ENCODE results near the gene ARL3. TPM values are rescaled to one million over a fixed set of nuclear protein-coding genes. Genes with fewer than 3 reads are reported as not detected.

The ARL3 gene
- total and polyA plus RNA-seq, 10 donors: 2.2 to 5.1 (median 4.0) TPM

DNA sequence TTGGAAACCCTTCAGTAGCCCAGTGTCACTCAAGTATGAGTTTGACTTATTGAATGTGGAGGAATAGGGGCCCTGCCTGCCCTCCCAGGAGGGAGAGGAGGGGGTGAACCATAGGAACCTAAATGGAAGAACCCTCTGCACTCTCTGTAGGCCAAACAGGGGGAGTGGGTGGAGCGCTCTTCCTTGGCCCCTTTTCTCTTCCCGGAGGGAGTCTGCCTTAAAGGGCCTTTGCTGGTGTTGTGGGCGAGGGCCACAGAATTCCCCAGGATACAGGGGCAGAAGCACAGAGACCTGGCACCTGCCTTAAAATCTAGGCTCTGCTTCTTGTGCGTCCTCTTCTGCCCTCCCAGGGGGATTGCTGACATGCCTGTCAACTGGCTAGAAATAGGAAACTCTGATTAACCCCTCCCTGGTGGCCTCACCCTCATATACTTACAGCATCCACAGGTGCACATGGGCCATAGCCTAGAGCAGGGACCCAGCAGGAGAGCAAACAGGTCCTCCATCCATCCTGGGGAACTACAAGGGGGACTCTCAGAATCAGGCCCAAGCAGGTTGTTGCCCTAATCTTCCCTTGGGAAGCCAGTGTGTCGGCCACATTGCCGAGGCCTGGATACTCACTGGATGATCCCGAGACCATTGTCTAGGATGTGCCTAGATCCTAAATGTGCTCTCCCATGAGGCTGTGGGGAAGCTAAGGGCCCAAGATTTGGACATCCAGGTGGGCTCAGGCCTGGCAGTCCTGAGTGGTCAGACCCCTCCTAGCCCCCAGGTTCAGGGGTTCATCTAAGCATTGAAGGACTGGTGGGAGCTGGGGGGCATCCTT, 66.5 kb downstream of the ARL3 start:
- 47 to 67% (median 56%) methylated on average over 5 to 7 of the region's 7 CpGs for WGBS, 5 donors
- peak overlapping the region; percentile 72 to 98 (median 90) for H3K4me3 ChIP-seq
- DNase-seq: no peak
- peaks cover 0 to 37% (median 0%) of the 10 kb centered on the region in 6 donors for H3K36me3 ChIP-seq
- intact Hi-C loops (cut with DNase I; ENCODE audit: low total_unique reads): no loop called here
- H3K27ac ChIP-seq: peak overlapping the region in 7 of 8 donors; percentile 97 to 100 (median 99)
- no peak for TF ChIP-seq POLR2A (IDR thresholded peaks at IDR 0.05)
- TF ChIP-seq POLR2AphosphoS5 (IDR thresholded peaks at IDR 0.05): no peak
- TF ChIP-seq, protein P1, sequence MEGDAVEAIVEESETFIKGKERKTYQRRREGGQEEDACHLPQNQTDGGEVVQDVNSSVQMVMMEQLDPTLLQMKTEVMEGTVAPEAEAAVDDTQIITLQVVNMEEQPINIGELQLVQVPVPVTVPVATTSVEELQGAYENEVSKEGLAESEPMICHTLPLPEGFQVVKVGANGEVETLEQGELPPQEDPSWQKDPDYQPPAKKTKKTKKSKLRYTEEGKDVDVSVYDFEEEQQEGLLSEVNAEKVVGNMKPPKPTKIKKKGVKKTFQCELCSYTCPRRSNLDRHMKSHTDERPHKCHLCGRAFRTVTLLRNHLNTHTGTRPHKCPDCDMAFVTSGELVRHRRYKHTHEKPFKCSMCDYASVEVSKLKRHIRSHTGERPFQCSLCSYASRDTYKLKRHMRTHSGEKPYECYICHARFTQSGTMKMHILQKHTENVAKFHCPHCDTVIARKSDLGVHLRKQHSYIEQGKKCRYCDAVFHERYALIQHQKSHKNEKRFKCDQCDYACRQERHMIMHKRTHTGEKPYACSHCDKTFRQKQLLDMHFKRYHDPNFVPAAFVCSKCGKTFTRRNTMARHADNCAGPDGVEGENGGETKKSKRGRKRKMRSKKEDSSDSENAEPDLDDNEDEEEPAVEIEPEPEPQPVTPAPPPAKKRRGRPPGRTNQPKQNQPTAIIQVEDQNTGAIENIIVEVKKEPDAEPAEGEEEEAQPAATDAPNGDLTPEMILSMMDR (IDR thresholded peaks at IDR 0.05 in 8 of 11, conservative IDR thresholded peaks at IDR 0.05 in 3 of 11): no peak
- no peaks in the 10 kb centered on the region for H3K27me3 ChIP-seq (replicated peaks in 1 of 7)
- H3K4me1 ChIP-seq: peaks cover 62 to 82% (median 68%) of the 10 kb centered on the region in 6 donors
- H3K9me3 ChIP-seq: no peaks in the 10 kb centered on the region

DNA sequence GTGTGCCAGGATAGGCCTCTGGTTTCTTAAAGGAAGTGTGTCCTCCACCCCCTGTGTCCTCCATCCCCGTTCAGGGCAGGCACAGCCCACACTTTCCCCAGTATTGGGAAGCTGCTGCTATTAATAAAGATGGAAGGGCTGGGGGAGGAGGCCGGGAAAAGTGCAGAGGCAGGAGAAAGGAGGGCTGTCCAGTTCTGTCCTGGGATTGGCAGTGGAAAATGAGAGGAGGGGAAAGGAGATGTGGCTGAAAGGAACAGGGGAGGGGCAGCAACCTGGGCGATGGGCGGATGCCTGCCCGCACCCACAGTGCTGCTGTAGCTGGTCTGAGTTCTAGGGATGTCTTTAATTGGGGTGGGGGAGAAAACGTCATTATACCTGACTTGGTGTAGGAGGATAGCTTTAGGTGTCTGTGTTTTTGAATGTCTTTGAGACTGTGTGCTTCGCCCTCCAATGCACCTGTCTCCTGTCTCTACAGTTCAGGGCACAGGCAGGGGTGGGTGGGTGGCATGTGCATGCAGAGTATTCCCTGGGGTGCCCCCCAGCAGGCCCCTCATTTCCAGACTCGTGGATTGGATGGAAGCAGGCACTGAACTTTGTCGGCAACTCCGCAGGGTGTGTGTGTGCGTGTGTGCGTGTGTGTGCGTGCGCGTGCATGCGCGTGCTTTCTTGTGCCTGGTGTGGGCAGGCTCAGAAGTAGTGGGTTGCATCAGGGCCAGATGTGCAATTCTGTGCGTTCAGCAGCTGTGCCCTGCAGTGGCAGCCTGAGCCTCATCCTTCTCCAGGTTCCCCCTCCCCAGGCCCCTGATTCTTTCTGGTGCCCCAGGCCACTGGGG, 67.4 kb downstream of the ARL3 start:
- Histone ChIP-seq H3K27ac (peak overlapping the region; percentile 94 to 100 (median 98)), H3K4me1 (peaks cover 54 to 75% (median 63%) of the 10 kb centered on the region in 6 donors), H3K36me3 (peaks cover 0 to 35% (median 0%) of the 10 kb centered on the region in 6 donors), H3K9me3 (no peaks in the 10 kb centered on the region), H3K27me3 (replicated peaks in 1 of 7) (no peaks in the 10 kb centered on the region), H3K4me3 (peak overlapping the region; percentile 72 to 98 (median 90))
- TF ChIP-seq, protein P1 (IDR thresholded peaks at IDR 0.05 in 8 of 11, conservative IDR thresholded peaks at IDR 0.05 in 3 of 11): no peak
- TF ChIP-seq POLR2A (IDR thresholded peaks at IDR 0.05): no peak
- TF ChIP-seq POLR2AphosphoS5 (IDR thresholded peaks at IDR 0.05): peak in 2 of 3 donors; percentile 5 to 55
- intact Hi-C loops (cut with DNase I; ENCODE audit: low total_unique reads): no loop called here
- DNase-seq: peak; percentile 89
- WGBS, 5 donors: 2 to 21% (median 13%) methylated on average over 7 to 18 of the region's 18 CpGs

DNA sequence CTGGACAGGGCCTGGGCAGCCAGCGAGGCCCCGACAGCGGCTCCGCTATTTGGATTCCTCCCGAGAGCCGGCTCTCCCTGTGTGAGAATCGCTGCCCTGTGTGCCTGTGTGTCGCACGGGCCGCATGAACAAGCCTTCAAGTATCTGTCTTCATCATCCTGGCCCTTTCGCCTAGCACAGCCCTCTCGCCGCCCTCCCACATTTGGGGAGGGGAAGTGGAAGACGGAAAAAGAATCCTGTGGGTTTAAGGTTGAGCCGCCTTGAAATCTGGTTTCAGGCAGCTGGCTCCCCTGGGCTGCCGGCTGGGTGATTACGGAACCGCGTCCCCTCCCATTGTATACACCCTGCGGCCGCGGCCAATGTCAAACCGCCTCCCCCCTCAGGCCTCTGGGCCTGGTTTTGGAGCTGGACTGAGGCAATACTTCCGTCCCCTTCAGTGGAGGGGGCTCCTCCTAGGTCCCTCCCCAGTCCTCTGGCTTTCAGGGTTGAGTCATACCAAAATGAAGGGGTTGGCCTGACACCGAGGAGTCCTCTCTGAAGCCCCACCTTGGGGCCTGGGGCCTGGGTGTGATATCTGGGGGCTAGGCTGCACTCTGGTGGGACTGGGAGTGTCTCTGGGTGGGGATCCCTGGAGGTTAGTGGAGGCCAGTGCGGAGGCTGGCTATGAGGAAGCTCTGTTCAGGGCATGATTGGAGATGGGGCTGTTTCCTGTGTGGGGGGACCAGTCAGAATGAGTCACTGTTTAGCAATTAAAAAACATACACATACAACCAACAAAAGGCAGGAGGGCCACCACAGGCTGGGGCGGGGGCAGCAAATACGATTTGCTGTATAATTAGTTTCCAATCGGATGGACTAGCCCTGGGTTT, 68.2 kb downstream of the ARL3 start:
- H3K27ac ChIP-seq: peak overlapping the region; percentile 94 to 100 (median 98)
- H3K36me3 ChIP-seq: peaks cover 0 to 26% (median 0%) of the 10 kb centered on the region in 6 donors
- H3K4me3 ChIP-seq: peak overlapping the region; percentile 72 to 98 (median 90)
- TF ChIP-seq POLR2AphosphoS5 (IDR thresholded peaks at IDR 0.05): peak; percentile 79 to 85 (median 80)
- TF ChIP-seq POLR2A (IDR thresholded peaks at IDR 0.05): peak in 1 of 3 donors; percentile 18
- TF ChIP-seq, protein P1 (IDR thresholded peaks at IDR 0.05 in 8 of 11, conservative IDR thresholded peaks at IDR 0.05 in 3 of 11): peak in 6 of 11 experiments; percentile 5 to 28 (median 17)
- no peaks in the 10 kb centered on the region for H3K27me3 ChIP-seq (replicated peaks in 1 of 7)
- DNase-seq: peak; percentile 95
- no peaks in the 10 kb centered on the region for H3K9me3 ChIP-seq
- intact Hi-C loops (cut with DNase I; ENCODE audit: low total_unique reads): no loop called here
- WGBS, 5 donors: 0 to 1% (median 1%) methylated on average over 22 to 29 of the region's 29 CpGs
- peaks cover 45 to 74% (median 60%) of the 10 kb centered on the region in 6 donors for H3K4me1 ChIP-seq
